CD4-positive, alpha-beta T cell treated with Interleukin-17A for 4 hours (primary cell): Measurements from ENCODE around the gene CSRP1.
"Not testable (repeated sequence)": the region's sequence is repeated elsewhere in the genome, so short reads cannot be mapped to it uniquely, and the experiment has no call there.

ENCODE experiments used
- DNase-seq: peaks from one replicate; pipeline ENCODE4 v3.0.0-alpha.2; 2020; ENCODE audit warnings: mixed read lengths

The CSRP1 gene

DNA sequence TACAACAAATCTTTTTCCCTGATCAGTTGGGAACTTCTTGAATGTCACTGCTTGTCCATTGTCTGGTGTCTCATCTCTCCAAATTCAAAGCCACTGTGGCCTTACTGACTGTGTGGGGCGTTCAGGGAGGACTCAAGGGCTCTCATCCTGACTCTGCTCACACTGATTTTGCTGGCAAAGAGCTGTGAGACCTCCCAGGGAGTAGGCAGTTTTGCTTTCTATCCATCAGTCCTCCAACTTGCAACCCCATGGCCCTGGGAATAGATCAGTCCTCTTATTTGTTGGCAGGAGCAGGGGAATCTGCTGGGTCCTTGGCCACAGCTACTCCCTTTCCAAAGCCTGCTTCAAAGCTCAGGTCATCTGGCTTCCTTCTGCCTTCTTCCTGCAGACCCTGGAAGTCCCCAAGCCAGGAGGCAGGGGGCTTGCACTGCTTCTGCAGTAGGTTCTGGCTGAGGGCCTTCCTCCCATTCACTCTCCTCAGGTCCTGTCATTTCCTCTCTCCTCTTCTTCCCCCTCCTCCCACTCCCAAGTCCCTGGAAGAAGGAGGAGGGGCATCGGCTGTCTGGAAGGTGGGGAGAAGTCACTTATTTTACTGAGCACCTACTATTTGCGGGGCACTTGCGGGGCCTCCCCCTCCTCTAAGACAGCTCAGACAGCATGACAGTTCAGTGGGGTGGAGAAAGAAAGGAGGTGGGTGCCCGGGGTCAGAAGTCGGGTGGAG, 31.1 kb upstream of the CSRP1 start:
- DNase-seq = no peak

- DNase-seq = no peak
Observed at GRCh38 chr1:201537467-201537866, 30.5 kb upstream of the CSRP1 start.

GRCh38 chr1:201537028-201537427, 30.1 kb upstream of the CSRP1 start:
- DNase-seq = no peak

- DNase-seq = no peak
Observed at GRCh38 chr1:201536558-201536957, 29.6 kb upstream of the CSRP1 start.

- DNase-seq = no peak
Observed at GRCh38 chr1:201535919-201536245, 29.0 kb upstream of the CSRP1 start.

DNA sequence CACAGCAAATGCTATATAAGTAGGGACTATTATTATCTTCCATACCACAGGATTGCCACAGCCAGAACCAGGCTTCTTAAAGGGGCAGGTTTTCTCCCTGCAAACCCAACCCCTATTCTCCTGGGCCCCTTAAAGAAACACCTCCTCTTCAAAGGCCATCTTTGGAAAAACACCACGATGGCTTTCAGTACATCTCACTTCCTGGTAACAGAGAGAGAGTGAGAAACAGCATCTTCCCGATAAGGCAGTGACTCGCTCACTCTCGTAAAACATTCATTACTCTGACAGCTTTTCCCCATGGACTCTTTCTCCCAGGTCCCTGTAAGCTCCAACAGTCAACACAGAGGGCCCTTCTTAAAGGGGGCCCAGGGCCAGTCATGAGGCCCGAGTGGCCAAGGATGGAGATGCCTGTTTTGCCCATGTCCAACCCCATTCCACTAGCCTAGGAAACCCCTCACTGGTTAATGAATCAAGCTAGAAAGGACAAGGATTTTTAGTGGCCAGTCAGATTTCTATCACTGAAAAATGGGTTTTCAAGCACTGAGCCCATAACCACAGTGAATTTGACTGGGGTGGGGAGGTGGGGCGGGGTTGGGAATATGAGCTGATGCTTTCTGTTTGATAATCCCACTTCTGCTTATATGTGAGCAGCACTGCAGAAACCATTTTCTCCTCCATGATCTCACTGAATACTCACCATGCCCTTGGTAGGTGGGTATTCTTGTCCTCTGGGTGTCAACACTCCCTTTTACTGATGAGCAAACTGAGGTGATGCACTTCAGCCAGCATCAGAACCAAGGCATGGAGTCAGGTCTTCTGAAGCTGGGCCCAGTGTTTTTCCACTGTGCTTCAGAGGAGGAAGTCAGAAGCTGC, 28.4 kb upstream of the CSRP1 start:
- no peak for DNase-seq

GRCh38 chr1:201533836-201534235, 26.9 kb upstream of the CSRP1 start:
- DNase-seq = no peak

DNA sequence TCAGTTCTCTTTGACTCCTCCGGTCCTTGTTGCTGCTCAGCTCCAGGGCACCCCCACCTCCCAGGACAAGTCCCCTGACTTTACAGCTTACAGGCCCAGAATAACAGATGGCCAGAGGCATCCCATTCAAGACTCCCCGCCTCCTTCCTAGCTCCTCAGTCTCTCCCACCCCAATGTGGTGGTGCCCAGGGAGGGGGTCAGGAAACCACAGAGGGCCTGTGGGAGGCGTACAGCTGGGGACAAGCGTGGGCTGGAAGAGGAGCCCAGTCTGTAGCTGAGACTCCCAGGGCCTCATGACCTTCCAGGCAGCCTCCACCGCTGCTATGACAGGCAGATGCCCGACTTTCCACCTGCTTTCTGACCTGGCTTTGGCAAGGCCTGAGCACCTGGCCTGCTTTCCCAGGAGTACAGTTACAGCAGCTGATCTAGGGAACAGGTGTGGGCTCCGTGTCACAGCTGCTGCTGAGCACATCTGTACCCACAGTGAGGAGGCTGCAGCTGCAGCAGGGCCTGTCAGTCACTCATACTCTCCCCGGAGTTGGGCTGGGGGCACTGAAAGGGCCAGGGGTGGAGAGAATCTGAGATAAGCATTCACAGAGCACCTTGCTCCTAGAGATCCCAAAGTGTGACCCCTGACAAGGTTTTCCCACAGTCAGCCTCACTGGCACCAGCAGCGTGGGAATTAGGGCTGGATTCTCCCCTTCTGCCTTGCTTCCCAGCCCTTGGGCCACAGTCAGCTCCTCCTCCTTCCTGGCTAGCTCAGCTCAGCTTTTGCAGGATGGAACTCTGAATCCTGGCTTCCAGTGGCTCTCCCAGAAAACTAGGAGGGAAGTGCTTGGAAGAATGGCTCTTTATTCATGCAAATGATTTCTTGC, 24.9 kb upstream of the CSRP1 start:
- no peak for DNase-seq

DNA sequence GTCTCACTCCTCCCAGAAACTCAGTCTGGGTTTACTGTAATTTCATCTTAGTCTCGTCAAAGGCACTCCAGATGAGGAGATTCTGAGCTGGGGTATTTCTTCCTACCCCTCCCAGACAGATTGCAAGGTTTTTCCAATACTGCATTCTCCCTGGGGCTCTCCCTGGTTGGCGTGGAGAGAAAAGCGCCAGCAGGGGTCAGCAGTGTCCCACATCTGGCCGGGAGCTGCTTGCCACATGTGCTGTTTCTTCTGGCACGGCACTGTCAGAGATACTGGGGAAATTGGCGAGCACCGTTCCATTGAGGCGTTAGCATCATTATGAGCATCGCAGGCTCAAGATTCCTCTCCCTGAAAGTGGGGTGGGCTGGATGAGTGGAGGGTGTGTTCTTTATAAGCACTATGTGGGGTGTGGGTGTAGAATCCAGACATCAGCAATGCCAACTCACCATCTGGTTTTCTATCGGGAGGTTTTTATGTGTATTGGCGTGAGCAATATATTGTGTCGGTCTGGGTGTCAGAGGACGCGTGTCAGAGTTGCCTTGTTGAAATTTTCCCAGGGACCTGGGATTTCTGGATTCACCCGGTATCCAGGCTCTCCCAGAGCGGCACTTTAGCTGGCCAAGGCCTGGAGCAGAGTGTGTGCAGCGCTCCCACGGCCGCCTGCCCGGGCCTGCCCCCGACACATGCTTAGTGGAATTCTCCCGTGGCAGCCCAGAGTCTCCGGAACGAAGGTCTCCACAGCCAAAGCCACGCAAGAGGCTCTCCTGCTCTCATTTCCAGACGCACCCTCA, 24.0 kb upstream of the CSRP1 start:
- peak; percentile 25 for DNase-seq

GRCh38 chr1:201528631-201529252, 21.8 kb upstream of the CSRP1 start:
- DNase-seq = no peak

- no peak for DNase-seq
Observed at GRCh38 chr1:201527879-201528278, 21.0 kb upstream of the CSRP1 start.

- DNase-seq = no peak
Observed at GRCh38 chr1:201525193-201525778, 18.4 kb upstream of the CSRP1 start.

GRCh38 chr1:201520046-201520575, 13.2 kb upstream of the CSRP1 start:
- DNase-seq = not testable (repeated sequence)

DNA sequence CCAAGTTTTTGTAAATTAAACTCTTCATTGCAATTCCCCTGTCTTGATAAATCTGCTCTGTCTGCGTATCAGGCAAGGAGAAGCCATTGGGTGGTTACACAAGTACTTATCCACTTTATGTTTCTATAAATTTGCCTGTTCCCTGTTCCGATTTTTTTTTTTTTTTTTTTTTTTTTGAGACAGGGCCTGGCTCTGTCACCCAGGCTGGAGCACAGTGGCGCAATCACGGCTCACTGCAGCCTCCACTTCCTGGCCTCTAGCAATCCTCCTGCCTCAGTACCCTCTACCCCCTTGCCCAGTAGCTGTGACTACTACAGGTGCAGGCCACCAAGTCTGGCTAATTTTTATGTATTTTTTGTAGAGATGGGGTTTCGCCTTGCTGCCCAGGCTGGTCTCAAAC, 11.1 kb upstream of the CSRP1 start:
- no peak for DNase-seq

GRCh38 chr1:201517631-201518030, 10.7 kb upstream of the CSRP1 start:
- DNase-seq = no peak

DNA sequence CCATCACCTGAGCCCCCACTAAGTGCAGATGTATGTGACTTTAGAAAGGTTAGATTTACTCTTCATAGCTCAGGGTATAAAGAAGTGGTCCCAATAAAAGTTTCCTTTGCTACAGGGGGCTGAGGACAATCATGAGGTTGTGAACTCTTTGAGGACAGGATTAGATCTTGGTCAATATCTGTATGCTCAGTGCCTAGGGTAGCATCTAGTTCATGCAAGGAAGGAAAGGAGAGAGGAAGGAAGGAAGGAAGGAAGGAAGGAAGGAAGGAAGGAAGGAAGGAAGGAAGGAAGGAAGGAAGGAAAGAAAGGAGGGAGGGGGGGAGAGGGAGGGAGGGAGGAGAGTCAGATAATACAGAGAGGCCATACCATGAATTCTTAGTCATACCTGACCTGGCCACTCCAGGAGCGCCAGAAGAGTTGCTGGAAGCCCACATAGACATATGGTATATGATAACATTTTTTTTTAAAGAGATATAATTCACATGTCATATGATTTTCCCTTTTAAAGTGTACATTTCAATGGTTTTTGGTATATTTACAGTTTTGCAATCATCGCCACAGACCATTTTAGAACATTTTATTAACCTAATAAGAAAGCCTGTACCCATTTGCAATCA, 9.7 kb upstream of the CSRP1 start:
- DNase-seq = no peak

DNA sequence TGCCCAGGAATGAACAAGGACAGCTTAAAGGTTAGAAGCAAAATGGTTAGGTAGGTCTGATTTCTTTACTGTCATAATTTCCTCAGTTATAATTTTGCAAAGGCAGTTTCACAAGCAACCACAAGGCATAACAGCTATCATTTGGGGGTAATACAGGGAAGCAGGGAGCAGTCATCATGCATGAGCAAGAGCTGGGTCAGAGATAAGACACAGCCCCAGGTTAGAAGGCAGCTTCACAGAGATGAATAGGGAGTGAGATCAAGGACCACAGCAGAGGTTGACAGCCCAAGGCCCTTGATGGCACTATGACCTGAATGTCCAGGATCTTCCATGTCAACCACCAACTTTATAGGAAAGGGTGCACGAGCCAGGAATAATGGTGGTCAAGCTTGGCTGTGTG, 9.0 kb upstream of the CSRP1 start:
- DNase-seq = no peak

DNA sequence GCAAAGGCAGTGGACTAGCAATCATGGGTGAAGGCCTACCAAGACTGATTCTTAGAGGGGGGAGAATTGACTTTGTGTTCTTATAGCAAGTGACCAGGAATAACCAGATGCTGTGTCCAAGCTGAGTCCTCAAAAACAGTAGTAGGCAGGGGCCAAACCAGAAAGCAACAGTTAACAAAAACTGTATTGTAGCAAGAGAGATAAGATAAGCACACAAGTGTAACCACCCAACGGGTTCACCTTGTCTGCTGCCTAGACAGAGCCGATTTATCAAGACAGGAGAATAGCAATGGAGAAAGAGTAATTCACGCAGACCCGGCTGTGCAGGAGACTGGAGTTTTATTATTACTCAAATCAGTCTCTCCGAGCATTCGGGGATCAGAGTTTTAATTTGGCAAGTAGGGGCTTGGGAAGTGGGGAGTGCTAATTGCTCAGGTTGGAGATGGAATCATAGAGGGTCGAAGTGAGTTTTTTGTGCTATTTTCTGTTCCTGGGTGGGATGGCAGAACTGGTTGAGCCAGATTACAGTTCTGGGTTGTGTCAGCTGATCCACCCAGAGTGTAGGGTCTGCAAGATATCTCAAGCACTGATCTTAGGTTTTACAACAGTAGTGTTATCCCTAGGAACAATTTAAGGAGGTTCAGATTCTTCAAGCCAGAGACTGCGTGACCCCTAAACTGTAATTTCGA, 8.3 kb upstream of the CSRP1 start:
- DNase-seq = no peak

GRCh38 chr1:201514466-201514865, 7.5 kb upstream of the CSRP1 start:
- no peak for DNase-seq

DNA sequence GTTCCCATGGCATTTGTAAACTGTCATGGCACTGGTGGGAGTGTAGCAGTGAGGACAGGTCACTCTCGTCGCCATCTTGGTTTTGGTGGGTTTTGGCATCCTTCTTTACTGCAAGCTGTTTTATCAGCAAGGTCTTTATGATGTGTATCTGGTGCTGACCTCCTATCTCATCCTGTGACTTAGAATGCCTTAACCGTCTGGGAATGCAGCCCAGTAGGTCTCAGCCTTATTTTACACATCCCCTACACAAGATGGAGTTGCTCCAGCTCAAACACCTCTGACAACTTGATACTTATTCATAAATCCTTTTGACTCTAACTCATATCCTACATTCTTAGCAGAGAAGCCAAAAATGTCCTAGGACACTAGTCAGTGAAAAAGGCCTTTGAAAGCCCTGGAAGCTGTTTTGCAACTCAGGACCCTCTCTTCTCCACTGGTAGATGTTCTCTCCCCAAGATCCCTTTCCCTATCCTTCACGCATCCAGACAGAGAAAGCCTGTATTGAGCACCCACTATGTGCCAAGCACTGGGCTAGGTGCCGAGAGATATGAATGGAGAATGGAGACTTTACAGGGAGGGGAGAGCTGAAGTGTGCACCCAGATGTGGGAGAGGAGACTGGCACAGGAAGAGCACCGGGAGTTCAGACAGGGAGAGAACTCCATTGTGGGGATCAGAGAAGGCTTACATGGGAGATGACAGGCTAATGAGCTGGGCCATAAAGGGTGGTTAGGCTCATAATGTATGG, 6.7 kb upstream of the CSRP1 start:
- DNase-seq = no peak
